Measurements from ENCODE around the gene CLPTM1L.

- no peak for TF ChIP-seq POLR2A (IDR thresholded peaks at IDR 0.05; ENCODE audit: low read length)
- no peak for TF ChIP-seq JUN (IDR thresholded peaks at IDR 0.05)
- TF ChIP-seq RAD21 (conservative IDR thresholded peaks at IDR 0.05 in 1 of 2, IDR thresholded peaks at IDR 0.05 in 1 of 2): no peak
- no peak for TF ChIP-seq REST (IDR thresholded peaks at IDR 0.05)
- no peak for TF ChIP-seq CTCF (IDR thresholded peaks at IDR 0.05)
- no peak for TF ChIP-seq JUNB (IDR thresholded peaks at IDR 0.05)
- TF ChIP-seq SMC3 (IDR thresholded peaks at IDR 0.05): no peak
- no peak for TF ChIP-seq PBX3 (IDR thresholded peaks at IDR 0.05)
- no peak for TF ChIP-seq EP300 (IDR thresholded peaks at IDR 0.05)
- TF ChIP-seq POLR2AphosphoS2 (conservative IDR thresholded peaks at IDR 0.05; ENCODE audit: low read length): no peak
- TF ChIP-seq NR3C1 (IDR thresholded peaks at IDR 0.05): no peak
- no peak for TF ChIP-seq MAX (IDR thresholded peaks at IDR 0.05)
Measured at GRCh38 chr5:1324719-1325190, 20.1 kb downstream of the CLPTM1L start.
